Hepatocyte (in vitro differentiated cells): Measurements from ENCODE around the gene ETF1.

Source experiments
- EZH2 ChIP-seq: fragments of 200-600 bp; sonication (generic); IDR thresholded peaks from 2 replicates; pipeline ENCODE4 v1.6.1; 2016; ENCODE audit warnings: antibody characterized with exemption, mild to moderate bottlenecking, borderline replicate concordance
- EZH2phosphoT487 ChIP-seq: fragments of 200-600 bp; sonication (generic); IDR thresholded peaks from one replicate; pipeline ENCODE4 v1.6.1; 2018; ENCODE audit warnings: antibody characterized with exemption, mild to moderate bottlenecking, low read depth, moderate library complexity; ENCODE audit not compliant: unreplicated experiment, severe bottlenecking
- TF ChIP-seq, protein P1 (sequence below): fragments of 200-600 bp; sonication (generic); IDR thresholded peaks from 2 replicates; pipeline ENCODE4 v1.5.1; 2016; ENCODE audit warnings: antibody characterized with exemption, mild to moderate bottlenecking; ENCODE audit not compliant: poor library complexity

GRCh38 chr5:138539791-138540190 is 3.2 kb downstream of the ETF1 start:
- TF ChIP-seq, protein P1, sequence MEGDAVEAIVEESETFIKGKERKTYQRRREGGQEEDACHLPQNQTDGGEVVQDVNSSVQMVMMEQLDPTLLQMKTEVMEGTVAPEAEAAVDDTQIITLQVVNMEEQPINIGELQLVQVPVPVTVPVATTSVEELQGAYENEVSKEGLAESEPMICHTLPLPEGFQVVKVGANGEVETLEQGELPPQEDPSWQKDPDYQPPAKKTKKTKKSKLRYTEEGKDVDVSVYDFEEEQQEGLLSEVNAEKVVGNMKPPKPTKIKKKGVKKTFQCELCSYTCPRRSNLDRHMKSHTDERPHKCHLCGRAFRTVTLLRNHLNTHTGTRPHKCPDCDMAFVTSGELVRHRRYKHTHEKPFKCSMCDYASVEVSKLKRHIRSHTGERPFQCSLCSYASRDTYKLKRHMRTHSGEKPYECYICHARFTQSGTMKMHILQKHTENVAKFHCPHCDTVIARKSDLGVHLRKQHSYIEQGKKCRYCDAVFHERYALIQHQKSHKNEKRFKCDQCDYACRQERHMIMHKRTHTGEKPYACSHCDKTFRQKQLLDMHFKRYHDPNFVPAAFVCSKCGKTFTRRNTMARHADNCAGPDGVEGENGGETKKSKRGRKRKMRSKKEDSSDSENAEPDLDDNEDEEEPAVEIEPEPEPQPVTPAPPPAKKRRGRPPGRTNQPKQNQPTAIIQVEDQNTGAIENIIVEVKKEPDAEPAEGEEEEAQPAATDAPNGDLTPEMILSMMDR = no peak
- no peak for TF ChIP-seq EZH2
- no peak for TF ChIP-seq EZH2phosphoT487
